GM21619 (cell line): ENCODE data around the gene ANG.
"Not testable (repeated sequence)": the region's sequence is repeated elsewhere in the genome, so short reads cannot be mapped to it uniquely, and the experiment has no call there.

Experiments
- ATAC-seq: cut with Tn5 transposase; IDR thresholded peaks from one replicate; pipeline ENCODE4 v1.9.1; 2021; ENCODE audit not compliant: unreplicated experiment

The ANG gene

DNA sequence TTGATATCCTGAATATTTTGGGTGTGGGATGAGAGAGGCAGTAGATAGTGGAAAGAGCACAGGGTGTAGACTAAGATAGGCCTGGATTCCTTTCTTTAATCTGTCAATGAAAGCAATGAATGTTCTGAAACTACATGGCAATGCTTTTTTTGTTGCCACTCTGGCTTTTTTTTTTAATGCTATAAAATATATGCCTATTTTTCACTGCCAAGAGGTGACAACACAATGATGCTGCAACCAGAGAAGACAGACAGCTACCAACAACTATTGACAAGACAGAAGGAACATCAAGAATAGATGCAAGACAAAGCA is 9.4 kb downstream of the ANG start:
- no peak for ATAC-seq

DNA sequence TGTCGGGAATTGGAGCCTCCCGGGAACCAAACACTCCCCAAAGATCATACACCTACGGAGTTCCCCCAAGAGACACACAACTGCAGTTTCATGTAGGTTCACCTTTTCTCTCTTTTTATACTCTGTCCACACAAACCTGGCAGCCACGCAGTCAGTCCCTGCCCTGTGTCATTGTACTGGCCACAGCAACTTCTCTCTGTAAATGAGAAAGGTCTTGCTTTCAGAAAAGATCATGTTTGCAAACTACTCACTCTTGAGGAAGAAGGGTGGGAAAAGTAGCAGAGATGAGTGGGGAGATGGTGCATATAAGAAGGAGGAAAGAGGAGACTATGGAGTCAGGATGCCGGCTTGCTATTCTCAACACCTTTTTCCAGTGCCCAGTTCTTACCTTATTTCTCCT is 10.4 kb downstream of the ANG start:
- no peak for ATAC-seq

DNA sequence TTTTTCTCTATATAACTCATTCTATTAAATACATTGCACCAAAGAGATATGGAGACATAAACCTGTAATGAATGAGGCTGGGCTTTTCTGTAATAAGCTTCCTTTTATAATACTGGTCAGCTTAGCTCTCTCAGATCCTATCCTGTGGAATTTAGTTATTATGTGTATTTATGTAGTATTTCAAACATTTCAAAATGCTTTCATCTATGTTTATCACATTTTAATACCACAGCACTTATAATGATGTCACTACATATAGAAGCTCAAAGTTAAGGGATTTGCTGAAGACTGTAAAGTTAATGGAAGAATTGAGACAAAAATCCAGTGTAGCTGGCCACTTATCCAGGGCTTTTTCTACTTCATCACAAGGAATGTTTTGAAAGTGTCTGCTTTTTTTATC is 11.4 kb downstream of the ANG start:
- no peak for ATAC-seq

DNA sequence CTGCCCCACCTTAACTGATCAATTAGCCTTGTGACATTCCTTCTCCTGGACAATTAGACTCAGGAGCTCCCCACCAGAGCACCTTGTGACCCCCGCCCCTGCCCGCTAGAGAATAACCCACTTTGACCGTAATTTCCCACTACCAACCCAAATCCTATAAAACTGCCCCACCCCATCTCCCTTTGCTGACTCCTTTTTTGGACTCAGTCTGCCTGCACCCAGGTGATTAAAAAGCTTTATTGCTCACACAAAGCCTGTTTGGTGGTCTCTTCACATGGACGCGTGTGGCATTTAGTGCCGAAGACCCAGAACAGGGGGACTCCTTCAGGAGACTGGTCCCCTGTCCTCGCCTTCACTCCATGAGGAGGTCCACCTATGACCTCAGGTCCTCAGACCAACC is 12.4 kb downstream of the ANG start:
- not testable (repeated sequence) for ATAC-seq

DNA sequence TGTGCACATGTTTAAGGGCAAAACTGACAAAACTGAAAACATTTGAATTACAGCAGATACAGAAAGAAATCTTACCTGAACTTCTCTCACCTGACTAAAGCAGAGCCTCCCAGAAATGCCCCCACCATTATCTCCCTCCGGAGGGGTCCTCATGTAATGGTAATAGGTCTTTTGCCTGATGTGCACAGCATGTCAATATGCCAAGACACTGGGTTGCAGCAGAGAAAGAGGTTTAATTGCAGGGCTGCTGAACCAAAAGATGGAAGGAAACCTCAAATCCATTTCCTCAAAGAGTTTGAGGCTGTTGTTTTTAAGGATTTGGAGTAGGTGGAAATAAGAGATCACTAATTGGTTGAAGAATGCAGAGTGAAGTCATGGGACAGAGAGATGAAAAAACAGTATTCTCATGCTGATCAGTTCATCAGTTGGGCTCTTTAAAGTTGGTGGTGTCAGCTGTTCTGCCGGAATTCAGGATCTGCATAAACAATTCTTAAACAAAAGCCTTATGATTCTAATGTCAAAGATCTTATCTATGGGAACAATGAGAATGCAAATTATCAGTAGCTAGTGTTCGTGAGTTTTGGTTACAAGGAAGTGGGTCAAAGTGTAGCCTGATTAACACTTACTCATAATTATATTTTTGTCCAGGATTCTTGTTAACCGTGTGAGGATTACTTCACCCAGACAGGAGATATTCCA is 18.2 kb downstream of the ANG start:
- ATAC-seq = no peak

DNA sequence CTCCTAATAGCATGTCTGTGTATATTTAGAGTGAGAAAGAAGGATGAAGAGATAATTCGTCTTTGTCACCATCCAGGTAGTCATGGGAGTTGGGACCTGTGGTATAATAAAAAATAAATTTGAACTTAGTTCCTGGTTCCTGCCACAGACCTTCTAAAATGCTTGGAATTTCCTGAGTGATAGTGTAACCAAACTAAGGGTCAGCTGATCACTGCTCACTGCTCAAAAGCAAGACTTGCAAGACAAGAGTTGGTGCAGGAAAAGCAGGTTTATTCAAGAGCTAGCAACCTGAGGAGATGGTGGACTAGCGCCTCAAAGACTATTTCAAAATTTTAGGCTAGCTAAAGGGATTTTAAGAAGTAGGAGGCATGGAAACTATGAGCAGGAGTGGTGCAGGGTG is 19.1 kb downstream of the ANG start:
- ATAC-seq = no peak

DNA sequence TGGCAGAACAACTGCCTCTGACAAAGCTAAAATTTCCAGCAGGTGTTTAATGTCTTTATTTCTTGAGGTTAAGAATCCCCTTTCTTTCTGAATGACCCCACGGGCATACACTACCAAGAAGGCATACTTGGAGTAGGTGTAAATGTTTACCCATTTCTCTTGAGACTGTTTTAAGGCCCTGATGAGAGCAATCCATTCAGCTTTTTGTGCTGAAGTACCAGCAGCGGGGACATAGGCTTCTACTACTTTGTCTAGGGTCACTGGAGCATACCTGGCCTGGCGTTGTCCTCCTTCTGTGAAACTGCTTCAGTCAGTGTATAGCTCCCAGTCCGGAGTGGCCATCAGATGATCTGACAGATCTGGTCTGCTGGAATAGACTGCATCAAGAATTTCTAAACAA is 22.7 kb downstream of the ANG start:
- no peak for ATAC-seq

DNA sequence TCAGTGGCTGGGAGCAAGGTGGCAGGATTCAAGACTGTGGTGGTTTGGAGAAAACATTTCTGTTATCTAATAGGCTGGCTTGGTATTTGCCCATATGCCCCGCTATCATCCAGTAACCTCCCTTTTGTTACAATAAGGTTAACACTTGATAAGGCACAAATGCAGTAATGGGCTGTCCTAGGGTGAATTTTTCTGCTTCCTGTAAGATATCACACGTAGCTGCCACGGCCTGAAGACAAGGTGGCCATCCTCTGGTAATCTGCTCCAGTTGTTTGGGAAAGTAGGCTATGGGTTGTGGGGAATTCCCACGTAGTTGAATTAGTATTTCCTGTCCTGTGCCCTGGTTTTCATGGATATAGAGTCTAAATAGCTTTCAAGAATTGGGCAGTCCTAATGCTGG is 23.1 kb downstream of the ANG start:
- no peak for ATAC-seq

DNA sequence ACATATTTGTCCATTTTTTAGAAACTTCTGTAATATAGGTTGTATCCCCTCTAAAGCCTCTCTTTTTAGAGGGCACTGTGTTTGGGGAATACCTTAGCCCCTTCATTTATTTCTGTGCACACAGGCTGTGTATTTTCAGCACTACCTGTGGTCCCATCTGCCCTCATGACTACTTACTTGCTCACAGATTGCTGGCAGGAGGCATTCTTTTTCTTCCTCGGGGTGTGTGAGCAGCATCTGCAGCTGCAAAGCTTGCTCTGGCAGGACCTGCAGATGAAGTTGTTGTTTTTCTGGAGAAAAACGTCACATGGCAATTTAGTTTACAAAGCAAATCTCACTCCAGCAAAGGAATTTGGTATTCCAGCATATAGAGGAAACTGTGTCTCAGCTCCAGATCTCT is 24.3 kb downstream of the ANG start:
- no peak for ATAC-seq

DNA sequence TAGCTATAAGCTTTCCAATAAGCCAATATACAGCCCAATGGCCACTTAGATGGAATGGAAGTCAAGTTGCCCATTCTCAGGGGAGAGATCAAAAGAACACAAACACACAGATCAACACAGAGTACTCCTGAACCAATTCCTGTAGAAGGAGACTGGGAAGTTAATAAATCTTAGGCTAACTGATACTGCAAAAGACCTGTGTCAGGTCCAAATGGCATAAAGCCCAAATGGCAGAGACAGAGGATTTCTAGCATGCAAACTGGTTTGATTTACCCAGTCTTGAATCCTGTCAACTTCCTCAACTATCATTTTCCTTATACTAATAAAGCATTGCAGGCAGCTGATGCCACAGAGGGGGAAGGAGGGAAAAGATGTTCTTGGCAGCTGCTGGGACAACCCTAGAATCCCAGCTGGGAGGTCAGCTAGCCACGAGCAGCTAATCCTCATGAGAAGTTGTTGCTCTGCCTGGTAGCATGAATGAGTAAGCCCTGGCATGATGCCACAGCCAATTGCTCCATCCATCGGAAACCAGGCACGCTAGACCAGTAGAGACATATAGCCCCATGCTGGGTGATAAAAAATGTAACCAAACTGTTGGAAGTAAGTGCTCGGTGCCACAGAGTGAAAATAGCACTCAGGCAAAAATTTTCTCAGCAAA is 26.2 kb downstream of the ANG start:
- no peak for ATAC-seq

DNA sequence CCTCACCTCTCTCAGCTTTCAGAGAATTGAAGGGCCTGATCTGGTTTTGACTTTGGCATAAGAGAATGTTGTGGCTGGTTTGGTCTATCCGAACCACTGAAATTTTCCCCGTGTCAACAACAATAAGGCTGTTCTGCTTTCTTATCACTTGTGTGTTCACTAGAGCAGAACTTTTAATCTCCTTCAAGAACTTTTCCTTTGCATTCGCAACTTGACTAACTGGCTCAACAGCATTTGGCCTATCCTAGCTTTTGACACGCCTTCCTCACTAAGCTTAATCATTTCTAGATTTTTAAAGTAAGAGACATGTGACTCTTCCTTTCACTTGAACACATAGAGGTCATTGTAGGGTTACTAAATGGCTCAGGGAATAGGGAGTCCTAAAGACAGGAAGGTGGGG is 31.2 kb downstream of the ANG start:
- no peak for ATAC-seq

DNA sequence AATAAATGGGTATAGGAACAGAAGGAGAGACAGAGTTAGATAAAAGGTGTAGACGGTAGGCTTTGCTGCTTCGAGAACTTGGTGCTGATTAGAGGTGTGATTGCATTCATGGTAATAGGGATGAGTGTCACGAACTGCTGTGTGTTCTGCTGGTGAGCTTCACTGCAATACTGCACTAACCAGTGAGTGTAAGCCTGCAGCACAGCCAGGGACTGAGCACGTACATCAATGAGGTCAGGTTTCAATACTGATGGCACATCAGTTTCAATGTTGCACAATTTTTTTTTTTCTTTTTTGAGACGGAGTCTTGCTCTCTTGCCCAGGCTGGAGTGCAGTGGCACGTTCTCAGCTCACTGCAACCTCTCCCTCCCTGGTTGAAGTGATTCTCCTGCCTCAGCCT is 32.2 kb downstream of the ANG start:
- ATAC-seq = no peak

DNA sequence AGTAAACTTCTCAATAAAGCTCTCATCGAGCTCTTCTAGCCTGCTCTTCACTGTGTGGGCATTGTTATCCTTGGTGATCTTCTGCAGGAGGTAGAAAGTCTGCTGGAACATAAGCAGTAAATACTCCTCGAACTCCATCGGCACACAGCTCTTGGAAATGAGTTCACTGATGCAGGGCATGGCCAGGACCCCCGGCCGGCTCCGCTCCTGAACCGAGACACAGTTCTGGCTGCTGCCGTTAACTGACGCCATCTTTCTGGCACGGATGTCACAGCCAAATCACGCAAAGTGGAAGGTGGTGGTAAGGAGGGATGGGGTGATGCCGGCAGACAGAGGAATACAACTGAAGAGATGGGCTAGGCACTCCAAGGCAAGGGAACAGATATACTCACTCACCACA is 33.5 kb downstream of the ANG start:
- no peak for ATAC-seq

DNA sequence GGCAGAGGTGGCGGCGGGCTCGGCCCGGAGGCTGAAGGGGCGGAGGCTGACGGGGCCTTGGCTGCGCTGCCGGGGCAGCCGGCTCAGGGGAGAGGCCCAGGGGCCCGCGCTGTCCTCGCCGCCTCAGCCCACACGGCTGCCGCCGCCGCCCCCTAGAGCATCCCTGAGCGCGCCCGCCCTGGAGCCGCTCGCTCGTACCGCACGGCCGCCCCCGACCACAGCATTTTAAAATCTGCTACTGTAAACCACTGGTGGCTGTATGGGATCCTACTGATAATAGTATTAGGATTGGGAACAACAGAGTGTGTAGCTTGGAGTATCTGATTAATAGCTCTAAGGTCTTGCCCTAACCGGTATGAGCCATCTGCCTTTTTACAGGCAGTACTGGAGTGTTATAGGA is 34.9 kb downstream of the ANG start:
- ATAC-seq = no peak

DNA sequence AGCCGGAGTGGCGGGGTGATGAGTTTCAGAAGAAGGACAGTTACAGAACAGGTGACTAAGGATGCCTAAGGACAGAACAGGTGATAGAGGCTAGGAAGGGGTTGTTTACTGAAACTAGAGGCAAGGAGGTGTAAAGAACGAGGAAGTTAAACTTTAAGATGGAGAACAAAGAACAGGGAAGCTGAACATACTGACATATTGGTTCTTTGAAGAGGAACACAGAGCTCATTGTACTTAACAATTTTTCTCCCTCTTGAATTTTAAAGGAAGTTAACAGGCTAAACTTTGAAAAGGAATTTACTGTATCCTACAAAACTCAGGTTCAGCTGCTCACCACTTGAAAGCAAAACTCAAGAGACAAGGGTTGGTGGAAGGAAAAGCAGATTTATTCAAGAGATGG is 37.6 kb downstream of the ANG start:
- not testable (repeated sequence) for ATAC-seq

DNA sequence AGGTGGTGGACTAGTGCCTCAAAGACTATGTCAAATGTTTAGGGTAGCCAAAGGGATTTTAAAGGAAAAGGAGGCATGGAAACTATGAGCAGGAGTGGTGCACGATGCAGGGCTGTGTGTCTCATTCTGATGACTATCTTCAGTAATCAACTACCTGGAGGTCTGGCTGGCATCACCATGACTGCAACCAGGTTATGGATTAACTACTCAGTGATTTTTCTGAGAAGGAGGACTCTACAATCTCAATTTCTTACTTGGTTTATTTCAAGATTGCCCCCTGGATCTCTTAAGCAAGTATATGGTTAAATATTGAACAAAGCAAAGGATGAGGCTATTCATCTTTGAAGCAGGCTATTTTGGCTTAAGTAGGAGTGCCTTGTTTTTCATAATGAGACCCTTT is 38.0 kb downstream of the ANG start:
- ATAC-seq = no peak

DNA sequence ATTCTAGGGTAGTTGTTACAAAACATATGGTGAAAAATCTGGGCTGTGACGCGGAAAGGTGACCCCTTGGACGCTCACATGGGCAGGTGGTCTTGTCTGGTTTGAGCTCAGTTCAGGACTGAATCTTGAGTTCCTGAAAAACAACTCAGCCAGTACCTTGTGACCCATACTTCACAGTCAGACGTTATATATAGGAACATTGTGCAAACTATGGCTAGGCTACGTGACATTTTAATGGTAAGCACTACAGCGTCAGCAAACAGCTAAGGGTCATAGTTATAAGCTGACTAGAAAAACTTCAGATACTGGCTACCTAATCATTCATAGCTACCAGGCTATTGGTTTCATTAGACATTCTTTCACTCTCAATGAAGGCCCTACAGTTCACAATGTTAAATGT is 42.3 kb downstream of the ANG start:
- ATAC-seq = no peak

DNA sequence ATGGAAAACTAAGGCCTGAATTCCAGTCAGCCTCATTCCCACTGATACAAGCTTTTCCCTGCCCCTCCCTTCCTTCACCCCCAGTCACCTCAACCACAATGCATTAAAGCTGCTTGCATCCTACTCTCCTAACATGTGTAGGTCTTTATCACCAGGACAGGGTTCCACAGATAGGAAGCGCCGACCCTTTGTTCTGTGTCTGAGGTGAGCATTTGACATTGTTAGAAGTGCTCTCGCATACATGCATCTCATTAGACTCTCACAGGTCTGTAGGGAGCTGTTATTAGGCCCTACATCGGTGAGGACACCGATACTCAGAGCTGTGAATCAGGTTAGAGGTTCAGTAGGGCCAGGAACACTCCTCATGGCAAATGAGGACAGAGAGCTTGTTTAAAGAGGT is 43.9 kb downstream of the ANG start:
- ATAC-seq = no peak

DNA sequence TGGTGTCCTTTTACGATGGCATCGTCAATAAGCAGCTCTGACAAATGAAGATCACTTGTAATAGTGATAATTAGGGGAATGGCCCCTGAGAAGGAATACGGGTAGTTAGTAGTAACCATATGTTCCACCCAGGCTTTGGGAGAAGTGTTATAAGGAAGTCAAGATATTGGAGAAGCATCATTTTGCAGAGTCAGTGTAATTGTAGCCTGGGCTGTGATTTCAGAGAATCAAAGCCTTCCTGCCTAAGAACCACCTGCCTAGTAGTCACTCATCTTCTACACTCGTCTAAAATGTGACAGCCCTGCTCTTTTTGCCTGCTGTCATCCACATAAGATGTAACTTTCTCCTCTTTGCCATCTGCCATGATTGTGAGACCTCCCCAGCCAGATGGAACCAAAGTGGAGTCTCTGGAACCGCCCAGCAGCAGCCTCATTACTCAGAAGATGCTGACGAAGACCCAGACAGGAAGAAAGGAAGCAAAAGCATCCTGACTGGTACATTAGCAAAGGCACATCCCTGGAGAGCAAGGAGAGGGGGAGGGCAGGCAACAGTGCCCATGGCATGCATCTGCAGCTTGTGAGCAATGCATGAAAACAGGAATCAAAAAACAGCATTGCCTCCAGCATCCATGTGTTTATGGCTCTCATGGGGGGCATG is 44.5 kb downstream of the ANG start:
- ATAC-seq = no peak

DNA sequence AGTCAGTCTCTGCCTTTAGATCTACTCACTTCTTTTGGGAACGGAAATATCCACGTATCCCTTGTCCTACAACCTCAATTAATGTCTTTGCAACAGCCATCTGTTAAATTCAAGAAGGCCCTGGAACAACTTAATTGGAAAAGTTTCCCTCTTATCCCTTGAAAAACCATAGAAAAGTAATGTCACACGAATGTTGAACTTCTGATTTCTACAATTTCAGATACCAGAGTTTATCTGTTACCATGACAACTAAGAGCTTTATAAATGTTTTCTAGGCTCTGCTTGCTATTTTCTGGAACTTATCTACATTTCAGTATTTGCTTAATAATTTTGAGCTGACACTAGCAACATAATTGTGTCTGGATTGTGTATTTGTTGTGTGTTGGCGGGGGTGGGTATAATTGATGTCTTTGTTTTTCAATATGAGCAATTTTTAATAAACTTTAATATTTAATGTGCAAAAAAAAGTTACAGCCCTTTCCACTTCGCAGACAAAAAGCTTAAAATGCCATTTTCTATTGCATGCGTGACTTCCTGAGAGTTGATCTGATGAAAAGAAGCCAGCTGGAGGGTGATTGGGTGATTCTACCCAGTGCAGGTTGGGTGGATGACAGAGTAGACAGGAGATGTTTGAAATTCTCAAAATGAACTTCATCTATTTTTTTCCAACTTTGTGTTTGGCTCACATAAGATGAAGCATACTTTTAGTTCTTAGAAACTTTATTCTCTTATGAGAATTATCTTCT is 45.3 kb downstream of the ANG start:
- ATAC-seq = no peak

DNA sequence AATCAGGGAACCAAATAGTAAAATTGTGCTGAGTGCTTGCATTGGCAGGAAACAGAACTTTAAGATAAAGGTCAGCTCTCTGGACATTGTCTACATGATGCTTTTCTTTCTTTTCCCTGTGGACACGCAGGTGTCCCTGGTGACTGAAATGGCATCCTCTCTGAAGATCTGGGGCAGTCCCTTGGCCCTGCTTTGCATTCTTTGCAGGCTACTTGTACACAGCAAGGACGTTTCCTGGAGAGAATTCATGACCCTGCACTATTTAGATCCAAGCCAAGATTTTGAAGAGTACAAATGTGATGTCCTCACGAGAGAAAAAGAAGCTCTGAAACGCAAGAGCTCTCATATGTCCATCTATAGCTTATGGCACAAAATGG is 45.9 kb downstream of the ANG start:
- ATAC-seq = peak; percentile 71

DNA sequence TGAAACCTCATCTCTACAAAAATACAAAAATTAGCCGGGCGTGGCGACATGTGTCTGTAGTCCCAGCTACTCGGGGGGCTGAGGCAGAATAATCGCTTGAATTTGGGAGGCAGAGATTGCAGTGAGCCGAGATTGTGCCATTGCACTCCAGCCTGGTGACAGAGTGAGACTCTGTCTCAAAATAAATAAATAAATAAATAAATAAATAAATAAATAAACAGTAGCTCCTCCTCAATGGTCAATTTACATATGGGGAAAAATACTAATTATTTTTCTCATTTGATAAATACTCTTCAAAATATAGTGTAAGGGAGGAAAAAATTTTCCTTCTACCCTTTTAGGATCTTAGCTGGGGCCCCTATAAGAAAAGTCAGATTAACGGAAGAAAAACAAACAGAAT is 49.7 kb downstream of the ANG start:
- not testable (repeated sequence) for ATAC-seq
